HG03064 (cell line): Measurements from ENCODE around the gene RAB3GAP1.

Experiments
- ATAC-seq: cut with Tn5 transposase; IDR thresholded peaks from one replicate; pipeline ENCODE4 v1.9.1; 2021; ENCODE audit warnings: low read depth; ENCODE audit not compliant: unreplicated experiment

The RAB3GAP1 gene

GRCh38 chr2:135203944-135204343, 151.9 kb downstream of the RAB3GAP1 start:
- ATAC-seq: no peak

- ATAC-seq: no peak
These were observed 155.9 kb downstream of the RAB3GAP1 start for GRCh38 chr2:135208016-135208415.

GRCh38 chr2:135212757-135213156, 160.7 kb downstream of the RAB3GAP1 start:
- no peak for ATAC-seq

- no peak for ATAC-seq
These were observed 166.3 kb downstream of the RAB3GAP1 start for GRCh38 chr2:135218426-135218825.

- no peak for ATAC-seq
These were observed 167.1 kb downstream of the RAB3GAP1 start for GRCh38 chr2:135219226-135219625.
